Upper lobe of right lung (tissue), 1 donor: ENCODE measurements around the gene SALL1. TPM values are rescaled to one million over a fixed set of nuclear protein-coding genes. Genes with fewer than 3 reads are reported as not detected.

ENCODE experiments used
- ATAC-seq: fragments of 200-7000 bp; cut with Tn5 transposase; one replicate; pipeline ENCODE4 v1.9.1; 2020; ENCODE audit warnings: mild to moderate bottlenecking, moderate library complexity
- DNase-seq: peaks from one replicate; pipeline ENCODE4 v3.0.0-alpha.2; 2020
- H3K27ac ChIP-seq: fragments of 200-600 bp; one replicate; pipeline ENCODE4 v1.8.0; 2022
- H3K27me3 ChIP-seq: fragments of 200-600 bp; one replicate; pipeline ENCODE4 v1.8.0; 2022; ENCODE audit warnings: mild to moderate bottlenecking
- H3K36me3 ChIP-seq: fragments of 200-600 bp; one replicate; pipeline ENCODE4 v1.8.0; 2022
- H3K4me1 ChIP-seq: fragments of 200-600 bp; one replicate; pipeline ENCODE4 v1.8.0; 2022
- H3K4me3 ChIP-seq: fragments of 200-600 bp; one replicate; pipeline ENCODE4 v1.8.0; 2022; ENCODE audit warnings: mild to moderate bottlenecking
- H3K9me3 ChIP-seq: fragments of 200-600 bp; one replicate; pipeline ENCODE4 v1.8.0; 2022
- CTCF ChIP-seq: fragments of 200-600 bp; IDR thresholded peaks from one replicate; pipeline ENCODE4 v1.8.0; 2022; ENCODE audit warnings: antibody characterized with exemption
- intact Hi-C: fragments of 100-400 bp; cut with DNase I; formaldehyde crosslinking; loops from one replicate; pipeline ENCODE4 v1.11.0; 2022
- total RNA-seq: library from RNA; stranded (reverse); fragmentation: NEBNext Ultra II Directional; extraction: Animal tissue kit (Norgen Biotek cat#: 25700); gene quantifications from one replicate; pipeline ENCODE4 v1.2.1, GENCODE V29; 2021
- donor health status: DM: no; HTN: yes; CAD: no; lungs with severe emphysema.

Gene SALL1
- total RNA-seq, 1 donor from 2014 or later = not detected

GRCh38 chr16:51153577-51154031 lies 2.5 kb upstream of the SALL1 start:
- no peak overlapping the region for H3K27ac ChIP-seq
- no peak for ATAC-seq
- no peak for TF ChIP-seq CTCF
- no peaks in the 10 kb centered on the region for H3K9me3 ChIP-seq
- H3K27me3 ChIP-seq = peaks cover 93% of the 10 kb centered on the region
- no peak for DNase-seq
- peaks cover 17% of the 10 kb centered on the region for H3K4me1 ChIP-seq
- H3K36me3 ChIP-seq = no peaks in the 10 kb centered on the region
- H3K4me3 ChIP-seq = no peak overlapping the region
- intact Hi-C loops = no loop called here

GRCh38 chr16:51152691-51153576 lies 1.9 kb upstream of the SALL1 start:
- Histone ChIP-seq H3K4me1 (peaks cover 17% of the 10 kb centered on the region), H3K36me3 (no peaks in the 10 kb centered on the region), H3K27me3 (peaks cover 96% of the 10 kb centered on the region), H3K27ac (no peak overlapping the region), H3K4me3 (no peak overlapping the region), H3K9me3 (no peaks in the 10 kb centered on the region)
- TF ChIP-seq CTCF = no peak
- DNase-seq = no peak
- ATAC-seq = no peak
- intact Hi-C loops = no loop called here

GRCh38 chr16:51151961-51152663 lies 1.0 kb upstream of the SALL1 start:
- H3K27ac ChIP-seq = no peak overlapping the region
- intact Hi-C loops = no loop called here
- ATAC-seq = peak; percentile 38
- H3K4me3 ChIP-seq = peak overlapping the region; percentile 16
- H3K9me3 ChIP-seq = no peaks in the 10 kb centered on the region
- peaks cover 17% of the 10 kb centered on the region for H3K4me1 ChIP-seq
- peaks cover 93% of the 10 kb centered on the region for H3K27me3 ChIP-seq
- DNase-seq = no peak
- no peaks in the 10 kb centered on the region for H3K36me3 ChIP-seq
- TF ChIP-seq CTCF = no peak

GRCh38 chr16:51151435-51151960 lies 428 bp upstream of the SALL1 start:
- TF ChIP-seq CTCF = no peak
- no peaks in the 10 kb centered on the region for H3K9me3 ChIP-seq
- no peak overlapping the region for H3K27ac ChIP-seq
- peak overlapping the region; percentile 16 for H3K4me3 ChIP-seq
- DNase-seq (no peak), ATAC-seq (no peak)
- H3K4me1 ChIP-seq = peaks cover 17% of the 10 kb centered on the region
- H3K27me3 ChIP-seq = peaks cover 93% of the 10 kb centered on the region
- intact Hi-C loops = no loop called here
- H3K36me3 ChIP-seq = no peaks in the 10 kb centered on the region

GRCh38 chr16:51150165-51150887 lies 744 bp downstream of the SALL1 start:
- intact Hi-C loops = no loop called here
- H3K27me3 ChIP-seq = peaks cover 93% of the 10 kb centered on the region
- no peak overlapping the region for H3K27ac ChIP-seq
- H3K4me3 ChIP-seq = no peak overlapping the region
- DNase-seq (no peak), ATAC-seq (no peak)
- no peaks in the 10 kb centered on the region for H3K9me3 ChIP-seq
- H3K36me3 ChIP-seq = no peaks in the 10 kb centered on the region
- peaks cover 13% of the 10 kb centered on the region for H3K4me1 ChIP-seq
- no peak for TF ChIP-seq CTCF
